SH-SY5Y (cell line): ENCODE results near the gene CRKL.

Source experiments
- GATA2 ChIP-seq: IDR thresholded peaks from 2 replicates; pipeline ENCODE4 v1.6.1; 2011; ENCODE audit warnings: mild to moderate bottlenecking, low read depth, low read length
- GATA3 ChIP-seq: IDR thresholded peaks from 2 replicates; pipeline ENCODE4 v1.6.1; 2011; ENCODE audit warnings: low read depth, mild to moderate bottlenecking, low read length, moderate library complexity

DNA sequence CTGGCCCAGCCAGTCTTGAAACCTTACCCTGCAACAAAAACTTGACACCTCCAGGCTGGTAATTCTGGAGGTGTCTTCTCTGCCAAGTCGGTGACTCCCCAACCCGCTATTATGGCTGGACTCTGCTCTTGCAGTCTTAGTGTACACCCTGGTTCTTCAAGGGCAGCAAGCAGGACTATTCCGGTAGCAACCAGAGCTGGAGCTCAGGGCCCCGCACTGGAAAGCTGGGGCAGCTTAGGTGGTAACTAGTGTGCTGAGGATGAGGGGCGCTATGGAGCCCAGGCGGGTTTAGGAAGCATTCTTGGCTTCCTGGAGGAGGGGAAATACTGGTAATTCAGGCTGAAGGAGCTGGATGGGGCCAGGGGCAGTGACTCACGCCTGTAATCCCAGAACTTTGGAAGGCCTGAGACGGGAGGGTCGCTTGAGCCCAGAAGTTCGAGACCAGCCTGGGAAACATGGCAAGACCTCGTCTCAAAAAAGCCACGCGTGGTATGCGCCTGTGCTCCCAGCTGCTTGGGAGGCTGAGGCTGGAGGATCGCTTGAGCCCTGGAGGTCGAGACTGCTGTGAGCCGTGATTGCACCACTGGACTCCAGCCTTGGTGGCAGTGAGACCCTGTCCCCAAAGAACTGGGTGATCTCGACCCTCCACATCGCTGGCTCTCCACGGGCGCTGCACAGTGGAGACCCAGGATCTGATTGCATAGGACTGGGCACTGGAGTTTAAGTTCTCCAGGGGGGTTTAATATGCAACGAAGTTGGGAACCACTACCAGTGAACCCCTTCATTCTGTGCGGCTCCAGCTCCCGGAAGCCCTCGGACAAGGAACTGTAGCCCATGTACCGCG is 39.3 kb downstream of the CRKL start:
- TF ChIP-seq GATA2 = no peak
- no peak for TF ChIP-seq GATA3
